GM19351 (cell line): ENCODE data around the gene SCMH1.
"Not testable (repeated sequence)": the region's sequence is repeated elsewhere in the genome, so short reads cannot be mapped to it uniquely, and the experiment has no call there.

Source experiments
- ATAC-seq: cut with Tn5 transposase; IDR thresholded peaks from one replicate; pipeline ENCODE4 v1.9.1; 2021; ENCODE audit warnings: mild to moderate bottlenecking, moderate library complexity; ENCODE audit not compliant: unreplicated experiment

The SCMH1 gene

GRCh38 chr1:41158147-41158875 lies 83.8 kb downstream of the SCMH1 start:
- no peak for ATAC-seq

GRCh38 chr1:41155105-41155504 lies 87.0 kb downstream of the SCMH1 start:
- ATAC-seq, result no peak

GRCh38 chr1:41153750-41154274 lies 88.3 kb downstream of the SCMH1 start:
- ATAC-seq, result no peak

- no peak for ATAC-seq
Measured at GRCh38 chr1:41152622-41153044, 89.5 kb downstream of the SCMH1 start.

GRCh38 chr1:41151846-41152245 lies 90.3 kb downstream of the SCMH1 start:
- ATAC-seq, result no peak

GRCh38 chr1:41149570-41149969 lies 92.5 kb downstream of the SCMH1 start:
- no peak for ATAC-seq

- ATAC-seq, result no peak
Measured at GRCh38 chr1:41144285-41144684, 97.8 kb downstream of the SCMH1 start.

GRCh38 chr1:41138549-41138948 lies 103.6 kb downstream of the SCMH1 start:
- ATAC-seq, result no peak

- no peak for ATAC-seq
Measured at GRCh38 chr1:41135196-41135947, 106.7 kb downstream of the SCMH1 start.

- ATAC-seq, result not testable (repeated sequence)
Measured at GRCh38 chr1:41134325-41134724, 107.8 kb downstream of the SCMH1 start.

- ATAC-seq, result no peak
Measured at GRCh38 chr1:41122851-41123518, 119.1 kb downstream of the SCMH1 start.

GRCh38 chr1:41122148-41122547 lies 120.0 kb downstream of the SCMH1 start:
- ATAC-seq, result no peak

GRCh38 chr1:41118645-41119044 lies 123.5 kb downstream of the SCMH1 start:
- no peak for ATAC-seq

- ATAC-seq, result not testable (repeated sequence)
Measured at GRCh38 chr1:41117241-41117640, 124.9 kb downstream of the SCMH1 start.

- ATAC-seq, result no peak
Measured at GRCh38 chr1:41110736-41111135, 131.4 kb downstream of the SCMH1 start.

- no peak for ATAC-seq
Measured at GRCh38 chr1:41110286-41110685, 131.8 kb downstream of the SCMH1 start.

- ATAC-seq, result no peak
Measured at GRCh38 chr1:41109310-41110197, 132.6 kb downstream of the SCMH1 start.

GRCh38 chr1:41108696-41109275 lies 133.3 kb downstream of the SCMH1 start:
- no peak for ATAC-seq

GRCh38 chr1:41103766-41104165 lies 138.3 kb downstream of the SCMH1 start:
- ATAC-seq, result no peak

- no peak for ATAC-seq
Measured at GRCh38 chr1:41102653-41103052, 139.5 kb downstream of the SCMH1 start.
